ENCODE measurements around the gene BGLAP.

BGLAP gene

GRCh38 chr1:156286061-156286460 is 44.1 kb downstream of the BGLAP start:
- DNase-seq (ENCODE audit: extremely low read depth in 1 of 2, low read depth in 1 of 2) = no peak

GRCh38 chr1:156289857-156290256 is 47.9 kb downstream of the BGLAP start:
- DNase-seq (ENCODE audit: extremely low read depth in 1 of 2, low read depth in 1 of 2) = no peak

GRCh38 chr1:156291226-156292061 is 49.5 kb downstream of the BGLAP start:
- DNase-seq (ENCODE audit: extremely low read depth in 1 of 2, low read depth in 1 of 2) = peak in 1 of 2 donors; percentile 9
